Stimulated activated CD8-positive, alpha-beta memory T cell treated with anti-CD3 and anti-CD28 coated beads, Interleukin-15, amount 100 ng/mL, for 48 hours (primary cell): ENCODE measurements around the gene COQ9.

ENCODE experiments used
- DNase-seq, 2 donors: peaks; one replicate each; pipeline ENCODE4 v3.0.0-alpha.2; 2020; ENCODE audit warnings: low read depth in 2 of 2

The COQ9 gene

DNA sequence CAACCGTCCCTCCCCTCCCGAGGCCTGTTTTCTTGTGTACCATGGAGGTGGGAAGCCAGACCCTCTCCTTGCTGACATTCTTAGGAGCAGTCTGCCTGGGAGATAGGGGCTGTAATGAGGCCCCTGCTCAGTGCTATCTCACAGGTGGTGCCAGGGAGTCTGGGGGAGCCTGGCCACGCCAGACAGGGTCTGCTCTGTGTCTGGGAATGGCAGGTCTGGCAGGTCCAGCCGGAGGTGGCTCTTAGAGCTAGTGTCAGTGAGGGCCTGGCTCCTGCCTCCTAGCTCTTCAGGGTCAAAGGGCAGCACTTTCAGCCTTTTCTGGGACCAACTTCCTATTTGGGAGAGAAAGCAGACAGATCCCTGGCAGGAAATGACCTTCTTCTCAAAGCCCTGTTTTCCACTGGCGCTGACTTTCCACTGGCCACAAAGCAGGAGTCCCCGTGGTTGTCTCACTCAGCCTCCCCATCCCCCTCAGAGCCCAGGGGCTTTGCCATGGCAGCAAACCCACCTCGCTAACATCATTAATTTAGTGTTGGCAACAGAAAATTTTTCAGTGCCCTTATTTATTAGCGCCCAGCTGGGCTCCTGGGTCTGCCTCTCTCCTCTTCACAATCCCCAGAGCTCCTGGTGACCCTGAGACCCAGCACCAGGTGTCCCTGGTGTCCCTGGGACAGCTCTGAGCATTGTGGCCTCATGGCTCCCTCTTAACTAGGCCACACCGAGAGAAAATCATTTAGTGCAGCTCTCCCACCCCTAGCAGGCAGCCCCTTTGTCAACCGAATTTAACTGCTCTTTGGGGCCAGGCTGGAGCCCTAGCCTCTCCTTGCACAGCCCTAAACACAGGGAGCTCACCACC, 63.0 kb downstream of the COQ9 start:
- no peak for DNase-seq
